Measurements from ENCODE around the gene RAB44.
"Not testable (repeated sequence)": the region's sequence is repeated elsewhere in the genome, so short reads cannot be mapped to it uniquely, and the experiment has no call there.

Gene RAB44

DNA sequence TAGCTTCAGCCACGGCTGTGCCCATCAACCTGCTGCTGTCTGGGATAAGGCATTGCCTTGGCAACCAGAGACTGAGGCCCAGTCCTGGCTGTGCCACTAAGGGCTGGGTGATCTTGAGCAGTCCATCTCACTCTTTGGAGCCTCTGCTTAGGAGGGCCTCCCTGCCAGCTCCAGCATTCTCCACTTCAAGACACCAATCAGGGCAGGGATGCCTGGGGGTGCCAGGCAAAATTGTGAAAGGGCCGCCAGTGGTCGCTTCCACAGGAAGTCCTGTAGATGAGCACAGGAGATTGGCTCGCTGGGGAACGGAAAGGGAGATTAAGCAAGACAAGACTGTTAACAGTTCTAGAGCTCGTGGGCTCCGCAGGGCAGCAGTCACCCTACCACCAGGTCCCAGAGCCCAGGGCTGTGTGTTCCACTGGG is at the start of gene RAB44:
TSS of gene RAB44 (plus strand) at position 346 of the 423 bp plus-strand sequence. CDS start 6,410 bp downstream, outside the sequence.
- no peak for ATAC-seq (replicated peaks)
- Mint-ChIP-seq H3K36me3 (peaks cover 5 to 8% of the 10 kb centered on the region in 2 donors), H3K27me3 (no peaks in the 10 kb centered on the region), H3K4me3 (no peak within 1 kb of the TSS), H3K9me3 (peaks cover 5 to 11% of the 10 kb centered on the region in 2 donors), H3K4me1 (peaks cover 53 to 65% of the 10 kb centered on the region in 2 donors), H3K27ac (peak within 1 kb of the TSS; percentile 70)
- no peak for DNase-seq

DNA sequence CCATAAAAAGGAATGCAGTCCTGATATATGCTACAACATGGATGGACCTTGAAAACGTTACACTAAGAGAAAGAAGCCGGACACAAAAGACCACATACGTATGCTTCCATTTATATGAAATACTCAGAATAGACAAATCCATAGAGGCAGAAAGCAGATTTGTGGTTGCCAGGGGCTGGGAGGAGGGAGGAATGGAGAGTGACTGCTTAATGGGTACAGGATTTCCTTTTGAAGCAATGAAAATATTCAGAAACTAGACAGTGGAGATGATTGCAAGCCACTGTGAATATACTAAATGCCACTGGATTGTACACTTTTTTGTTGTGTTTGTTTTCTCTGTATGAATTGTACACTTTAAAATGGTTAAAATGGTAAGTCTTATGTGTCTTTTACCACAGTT is 48.5 kb upstream of the RAB44 start:
- no peak for ATAC-seq (replicated peaks)
- Mint-ChIP-seq H3K36me3 (no peaks in the 10 kb centered on the region), H3K27ac (no peak overlapping the region)

DNA sequence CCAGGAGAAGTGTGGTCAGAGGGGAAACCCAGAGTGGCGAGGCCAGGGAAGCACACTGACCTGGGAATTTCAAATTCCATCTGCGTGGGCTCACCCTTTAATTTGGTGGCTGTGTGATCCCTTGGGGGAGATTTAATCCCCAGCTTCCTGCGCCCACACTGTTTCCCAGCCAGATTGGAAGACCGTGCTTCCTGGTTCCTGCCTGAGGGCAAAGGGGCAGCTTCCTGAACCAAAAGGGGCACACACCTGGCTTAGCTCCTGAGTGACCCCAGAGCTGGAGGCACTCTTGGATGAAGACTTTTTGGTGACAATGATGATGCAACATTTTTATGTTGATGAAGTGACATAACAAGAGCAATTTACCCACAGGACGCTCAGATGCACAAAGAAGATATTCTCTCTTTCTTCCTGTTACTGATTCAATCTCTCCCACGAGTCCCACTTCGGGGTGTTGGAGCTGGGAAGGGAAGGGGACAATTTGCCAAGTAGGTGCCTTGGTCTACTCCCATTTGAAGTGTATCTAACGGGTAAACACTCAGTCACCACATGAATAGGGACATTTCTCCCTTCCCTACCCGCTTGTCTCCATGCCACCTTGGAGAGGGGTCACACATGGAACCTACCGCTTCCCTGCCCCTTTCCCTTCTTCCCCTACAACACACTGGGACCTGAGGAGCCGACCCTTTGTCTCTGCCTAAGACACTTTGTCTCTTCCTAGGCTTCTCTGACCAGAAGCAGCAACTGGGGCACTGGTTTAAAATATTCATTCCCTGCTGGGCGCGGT is 47.7 kb upstream of the RAB44 start:
- H3K27ac Mint-ChIP-seq, result peak overlapping the region; percentile 31
- H3K4me1 Mint-ChIP-seq, result peaks cover 20 to 32% of the 10 kb centered on the region in 2 donors
- ATAC-seq (replicated peaks), result no peak
- H3K9me3 Mint-ChIP-seq, result no peaks in the 10 kb centered on the region
- no peak overlapping the region for H3K4me3 Mint-ChIP-seq
- no peak for DNase-seq
- no peaks in the 10 kb centered on the region for H3K27me3 Mint-ChIP-seq
- H3K36me3 Mint-ChIP-seq, result no peaks in the 10 kb centered on the region

More for the DNA sequence above, 48.5 kb upstream of the RAB44 start:
- no peaks in the 10 kb centered on the region for H3K9me3 Mint-ChIP-seq
- no peaks in the 10 kb centered on the region for H3K27me3 Mint-ChIP-seq
- DNase-seq, result no peak
- H3K4me1 Mint-ChIP-seq, result peaks cover 20 to 33% of the 10 kb centered on the region in 2 donors
- H3K4me3 Mint-ChIP-seq, result no peak overlapping the region

DNA sequence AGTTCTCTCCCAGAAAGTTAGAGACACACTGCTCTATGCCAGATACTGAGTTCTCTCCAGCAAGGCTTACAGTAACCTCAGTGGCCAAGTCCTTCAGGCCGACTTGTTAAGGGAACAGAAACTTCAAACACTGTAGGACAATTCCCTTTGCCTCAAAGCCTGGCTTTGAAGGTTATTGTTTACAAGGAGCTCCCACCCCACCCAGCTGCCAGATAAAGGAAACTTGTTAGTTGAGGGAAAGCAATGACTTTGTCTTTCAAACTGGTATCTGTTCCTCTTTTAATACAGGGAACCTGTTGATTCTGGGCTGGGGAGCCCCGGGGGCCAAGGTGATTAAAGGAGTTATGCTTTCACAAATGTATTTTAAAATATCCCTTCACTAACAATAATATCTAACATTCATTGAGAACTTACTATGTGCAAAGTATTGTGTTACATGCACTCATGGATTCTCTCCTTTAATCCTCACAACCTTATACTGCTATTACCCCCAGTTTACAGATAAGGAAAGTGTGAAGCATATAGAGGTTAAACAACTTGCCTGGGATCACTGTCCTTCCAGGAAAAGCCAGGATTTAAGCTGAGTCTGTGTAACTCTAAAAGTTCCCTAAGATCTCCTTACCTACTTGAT is 46.7 kb upstream of the RAB44 start:
- H3K4me1 Mint-ChIP-seq, result peaks cover 20 to 31% of the 10 kb centered on the region in 2 donors
- DNase-seq (peak; percentile 34), ATAC-seq (replicated peaks) (peak; percentile 91 to 93)
- no peaks in the 10 kb centered on the region for H3K36me3 Mint-ChIP-seq
- no peaks in the 10 kb centered on the region for H3K9me3 Mint-ChIP-seq
- no peaks in the 10 kb centered on the region for H3K27me3 Mint-ChIP-seq
- no peak overlapping the region for H3K4me3 Mint-ChIP-seq
- peak overlapping the region; percentile 42 for H3K27ac Mint-ChIP-seq

- Mint-ChIP-seq H3K4me1 (peaks cover 23 to 37% of the 10 kb centered on the region in 2 donors), H3K27me3 (no peaks in the 10 kb centered on the region), H3K4me3 (no peak overlapping the region), H3K27ac (no peak overlapping the region), H3K9me3 (no peaks in the 10 kb centered on the region), H3K36me3 (no peaks in the 10 kb centered on the region)
- no peak for ATAC-seq (replicated peaks)
- no peak for DNase-seq
Measured at GRCh38 chr6:36651659-36652379, 45.8 kb upstream of the RAB44 start.

DNA sequence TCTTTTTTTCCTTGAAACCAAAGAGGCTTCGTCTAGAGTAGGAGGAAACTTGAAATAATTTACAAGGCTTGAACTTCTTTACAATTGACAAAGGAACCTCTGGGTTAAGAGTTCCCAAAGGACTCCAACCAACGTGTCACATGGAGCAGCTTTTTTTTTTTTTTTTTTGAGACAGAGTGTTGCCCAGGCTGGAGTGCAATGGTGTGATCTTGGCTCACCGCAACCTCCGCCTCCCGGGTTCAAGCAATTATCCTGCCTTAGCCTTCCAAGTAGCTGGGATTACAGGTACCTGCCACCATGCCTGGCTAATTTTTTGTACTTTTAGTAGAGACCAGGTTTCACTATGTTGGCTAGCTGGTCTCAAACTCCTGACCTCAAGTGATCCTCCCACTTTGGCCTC is 43.2 kb upstream of the RAB44 start:
- not testable (repeated sequence) for H3K27ac Mint-ChIP-seq; DNase-seq; H3K9me3 Mint-ChIP-seq; H3K36me3 Mint-ChIP-seq; H3K4me3 Mint-ChIP-seq; ATAC-seq (replicated peaks); H3K27me3 Mint-ChIP-seq
- H3K4me1 Mint-ChIP-seq, result peaks cover 29 to 42% of the 10 kb centered on the region in 2 donors

DNA sequence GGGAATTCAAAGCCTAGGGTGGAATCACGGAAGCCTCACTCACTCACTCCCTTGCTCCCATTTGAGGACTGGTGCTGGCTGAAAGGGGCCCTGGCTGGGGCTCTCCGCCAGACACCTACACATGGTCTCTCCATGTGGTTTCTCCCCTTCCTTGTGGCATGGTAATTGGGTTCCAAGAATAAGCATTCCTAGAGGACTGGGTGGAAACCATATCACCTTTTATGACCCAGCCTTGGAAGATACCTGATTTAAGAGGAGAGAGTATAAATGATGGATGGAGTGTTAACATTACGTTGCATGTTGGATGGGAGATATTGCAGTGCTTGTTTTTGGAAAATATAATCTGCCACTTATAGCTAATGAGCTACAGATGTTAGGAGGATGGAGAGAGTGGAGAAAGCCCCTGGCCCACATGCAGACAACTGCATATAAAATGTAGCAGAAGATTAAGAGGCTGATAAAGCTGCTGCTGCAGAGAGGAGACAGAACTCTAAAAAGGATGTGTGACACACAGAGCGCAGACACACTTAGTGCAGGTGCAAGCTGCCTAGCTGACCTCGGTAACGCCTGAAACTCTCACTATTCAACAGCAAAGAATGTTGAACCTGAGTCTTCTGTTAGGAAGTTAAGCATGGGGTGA is 42.4 kb upstream of the RAB44 start:
- H3K27ac Mint-ChIP-seq, result no peak overlapping the region
- H3K9me3 Mint-ChIP-seq, result no peaks in the 10 kb centered on the region
- peaks cover 28 to 35% of the 10 kb centered on the region in 2 donors for H3K4me1 Mint-ChIP-seq
- ATAC-seq (replicated peaks) (no peak), DNase-seq (no peak)
- H3K4me3 Mint-ChIP-seq, result no peak overlapping the region
- H3K36me3 Mint-ChIP-seq, result no peaks in the 10 kb centered on the region
- H3K27me3 Mint-ChIP-seq, result peaks cover 8 to 10% of the 10 kb centered on the region in 2 donors

- peak; percentile 38 to 57 for ATAC-seq (replicated peaks)
- no peak overlapping the region for H3K4me3 Mint-ChIP-seq
- no peaks in the 10 kb centered on the region for H3K9me3 Mint-ChIP-seq
- H3K27ac Mint-ChIP-seq, result no peak overlapping the region
- peaks cover 21 to 23% of the 10 kb centered on the region in 2 donors for H3K4me1 Mint-ChIP-seq
- no peak for DNase-seq
- peaks cover 8 to 10% of the 10 kb centered on the region in 2 donors for H3K27me3 Mint-ChIP-seq
- H3K36me3 Mint-ChIP-seq, result no peaks in the 10 kb centered on the region
Measured at GRCh38 chr6:36656441-36656840, 41.2 kb upstream of the RAB44 start.

DNA sequence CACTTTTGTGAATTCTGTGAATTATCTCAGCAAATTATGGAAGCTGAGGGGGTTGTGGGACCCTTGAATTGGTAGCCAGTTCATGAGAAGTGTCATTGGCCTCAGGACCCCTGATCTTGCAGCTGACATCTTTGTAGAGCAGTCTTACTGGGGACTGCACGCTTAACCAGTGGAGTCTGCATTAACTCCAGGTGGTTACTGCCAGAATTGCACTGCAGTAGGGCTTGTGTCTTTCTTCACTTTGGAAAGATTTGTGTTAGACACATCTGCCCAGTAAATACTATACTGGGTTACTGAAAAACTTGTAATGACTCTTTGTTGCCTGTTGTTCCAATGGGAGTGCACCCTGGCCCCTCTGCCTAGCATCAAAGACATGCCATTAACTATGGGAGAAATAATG is 40.4 kb upstream of the RAB44 start:
- Mint-ChIP-seq H3K27me3 (peaks cover 8 to 10% of the 10 kb centered on the region in 2 donors), H3K27ac (no peak overlapping the region), H3K9me3 (no peaks in the 10 kb centered on the region), H3K4me3 (no peak overlapping the region), H3K4me1 (peaks cover 18 to 19% of the 10 kb centered on the region in 2 donors), H3K36me3 (no peaks in the 10 kb centered on the region)
- DNase-seq, result no peak
- ATAC-seq (replicated peaks), result peak in 1 of 2 donors; percentile 30

DNA sequence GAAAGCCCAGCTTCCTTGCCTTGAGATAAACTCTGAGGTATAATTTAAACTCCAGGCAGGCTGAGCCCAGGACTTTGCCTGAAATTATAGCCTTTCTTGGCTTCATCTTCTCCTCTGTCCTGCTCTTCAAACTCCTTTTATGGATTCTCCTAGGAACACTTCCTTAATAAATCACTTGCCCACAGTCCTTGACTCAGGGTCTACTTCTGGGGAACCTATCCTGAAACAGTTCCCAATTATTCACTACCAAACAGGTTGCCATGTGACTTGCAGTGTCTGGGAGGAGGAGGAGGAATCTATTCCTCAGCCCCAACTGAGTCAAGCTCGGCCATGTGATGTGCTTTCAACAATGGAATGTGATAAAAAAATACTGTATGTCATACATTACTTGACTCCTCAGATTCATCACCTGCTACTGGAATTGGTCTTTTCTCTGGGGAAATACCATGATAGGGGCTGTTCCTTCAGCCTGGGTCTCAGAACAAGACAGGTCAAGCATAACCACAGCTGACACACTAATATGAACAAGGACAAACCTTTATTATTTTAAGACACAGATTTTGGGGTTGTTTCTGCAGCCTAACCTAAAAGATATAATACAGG is 39.6 kb upstream of the RAB44 start:
- DNase-seq (no peak), ATAC-seq (replicated peaks) (peak; percentile 50 to 51)
- Mint-ChIP-seq H3K27ac (peak overlapping the region; percentile 14), H3K9me3 (no peaks in the 10 kb centered on the region), H3K36me3 (no peaks in the 10 kb centered on the region), H3K4me3 (no peak overlapping the region), H3K4me1 (peaks cover 26 to 27% of the 10 kb centered on the region in 2 donors), H3K27me3 (peaks cover 8 to 11% of the 10 kb centered on the region in 2 donors)

DNA sequence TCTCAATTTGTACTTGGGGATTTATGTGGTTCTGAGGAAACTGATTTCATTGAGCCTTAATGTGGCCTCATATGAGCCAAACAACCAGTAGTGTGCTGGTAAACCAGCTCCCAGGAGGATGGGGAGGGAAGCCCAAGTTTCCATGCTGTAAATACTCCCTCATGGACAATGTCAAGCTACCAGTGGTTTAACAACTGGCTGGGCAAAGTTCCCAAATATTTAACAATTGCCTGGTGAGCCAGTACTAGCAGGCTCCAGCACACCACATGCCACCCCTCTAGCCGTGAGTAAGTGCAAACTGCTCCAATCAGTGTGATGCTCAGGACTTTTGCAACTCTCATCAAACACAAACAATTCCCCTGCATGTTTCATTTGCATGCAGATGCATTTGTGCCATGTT is 38.4 kb upstream of the RAB44 start:
- H3K4me3 Mint-ChIP-seq, result no peak overlapping the region
- no peaks in the 10 kb centered on the region for H3K36me3 Mint-ChIP-seq
- H3K27ac Mint-ChIP-seq, result no peak overlapping the region
- DNase-seq (no peak), ATAC-seq (replicated peaks) (no peak)
- H3K4me1 Mint-ChIP-seq, result peaks cover 31 to 37% of the 10 kb centered on the region in 2 donors
- peaks cover 8 to 15% of the 10 kb centered on the region in 2 donors for H3K27me3 Mint-ChIP-seq
- no peaks in the 10 kb centered on the region for H3K9me3 Mint-ChIP-seq

DNA sequence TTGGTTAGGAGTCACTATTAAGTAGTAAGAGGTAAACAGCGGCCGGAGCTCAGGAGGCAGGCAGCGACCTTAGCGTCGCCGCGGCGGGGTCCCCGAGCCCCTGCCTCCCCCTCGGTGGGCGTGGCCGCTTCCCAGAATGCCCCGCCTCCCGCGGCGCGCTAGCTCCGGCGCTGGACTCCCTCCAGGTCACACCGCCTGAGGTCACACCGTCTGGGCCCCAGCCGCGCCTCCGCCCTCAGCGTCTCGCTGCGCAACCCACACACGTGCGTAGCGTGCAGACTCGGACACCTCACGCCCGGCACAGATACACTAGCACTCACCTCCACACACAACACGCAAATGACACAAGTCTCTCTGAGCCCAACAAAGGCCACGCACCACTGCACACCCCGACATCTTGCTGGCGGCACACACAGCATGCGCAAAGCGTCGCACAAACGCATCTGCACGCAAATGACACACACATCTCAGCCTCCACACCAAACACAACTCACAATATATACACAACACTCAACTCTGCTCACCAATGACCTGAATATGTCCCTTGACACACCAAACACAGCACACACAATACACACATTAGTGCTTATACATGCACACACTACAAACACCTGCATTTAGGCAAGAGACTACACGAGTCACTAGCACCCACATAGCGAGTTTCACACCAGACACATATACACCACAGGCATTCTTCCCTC is 36.7 kb upstream of the RAB44 start:
- H3K27me3 Mint-ChIP-seq, result peaks cover 8 to 15% of the 10 kb centered on the region in 2 donors
- H3K4me1 Mint-ChIP-seq, result peaks cover 34 to 44% of the 10 kb centered on the region in 2 donors
- no peak for DNase-seq
- no peaks in the 10 kb centered on the region for H3K36me3 Mint-ChIP-seq
- no peaks in the 10 kb centered on the region for H3K9me3 Mint-ChIP-seq
- peak in 1 of 2 donors; percentile 35 for ATAC-seq (replicated peaks)
- H3K27ac Mint-ChIP-seq, result no peak overlapping the region
- H3K4me3 Mint-ChIP-seq, result no peak overlapping the region

DNA sequence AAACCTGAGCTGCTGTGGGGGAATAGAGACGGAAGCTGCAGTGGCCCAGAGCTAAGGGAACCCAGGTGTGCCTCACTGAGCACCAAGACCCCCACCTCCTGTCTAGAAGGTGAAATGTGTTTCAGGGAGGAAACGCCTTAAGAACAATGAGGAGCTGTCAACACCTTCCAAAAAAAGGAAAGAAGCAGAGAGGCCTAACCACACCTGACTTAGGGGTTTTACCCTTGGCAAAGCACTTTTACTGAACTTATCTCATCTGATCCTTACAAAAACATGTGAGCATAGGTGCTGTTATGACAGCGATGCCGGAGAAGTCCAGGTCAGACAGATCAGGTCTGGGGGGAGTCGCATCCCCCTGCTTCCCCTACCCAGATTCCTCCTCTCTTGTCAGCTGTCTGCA is 35.2 kb upstream of the RAB44 start:
- H3K27me3 Mint-ChIP-seq, result peaks cover 8 to 15% of the 10 kb centered on the region in 2 donors
- no peak overlapping the region for H3K4me3 Mint-ChIP-seq
- no peaks in the 10 kb centered on the region for H3K9me3 Mint-ChIP-seq
- no peak overlapping the region for H3K27ac Mint-ChIP-seq
- peaks cover 35 to 45% of the 10 kb centered on the region in 2 donors for H3K4me1 Mint-ChIP-seq
- no peaks in the 10 kb centered on the region for H3K36me3 Mint-ChIP-seq
- no peak for DNase-seq
- ATAC-seq (replicated peaks), result peak; percentile 19 to 20
